ENCODE data around the gene GALR2. TPM values are rescaled to one million over a fixed set of nuclear protein-coding genes. Genes with fewer than 3 reads are reported as not detected.

The GALR2 gene
- total and polyA plus RNA-seq, 10 of the 15 experiments (the other 5 are each of a cell fraction or from before 2014, with no cell fraction given), result 0.06 to 1.2 (median 0.22) TPM; not detected in 5

GRCh38 chr17:76079956-76080767 lies 5.6 kb downstream of the GALR2 start:
- Histone ChIP-seq H3K27me3 (replicated peaks in 1 of 2; ENCODE audit: control insufficient read depth in 2 of 2, insufficient read depth in 2 of 2, low read length in 1 of 2) (peaks cover 7 to 21% of the 10 kb centered on the region in 2 experiments; a peak in 3 of 4 replicates), H3K27ac (ENCODE audit: control insufficient read depth, insufficient read depth) (no peak overlapping the region), H3K36me3 (ENCODE audit: control insufficient read depth in 2 of 2, insufficient read depth in 2 of 2, low read length in 1 of 2) (peaks cover 5 to 7% of the 10 kb centered on the region in 2 experiments; a peak in 3 of 4 replicates), H4K20me1 (ENCODE audit: control insufficient read depth, insufficient read depth) (no peaks in the 10 kb centered on the region), H2AFZ (ENCODE audit: control insufficient read depth, low read depth, low read length) (no peak overlapping the region), H3K4me1 (ENCODE audit: control insufficient read depth, insufficient read depth, low read length) (no peaks in the 10 kb centered on the region), H3K9me3 (replicated peaks; ENCODE audit: control insufficient read depth, insufficient read depth, low read length) (no peaks in the 10 kb centered on the region), H3K4me3 (no peak overlapping the region), H3K9ac (ENCODE audit: control insufficient read depth, insufficient read depth, low read length) (no peak overlapping the region), H3K79me2 (ENCODE audit: control insufficient read depth, insufficient read depth, low read length) (no peaks in the 10 kb centered on the region), H3K4me2 (ENCODE audit: control insufficient read depth, insufficient read depth) (no peak overlapping the region)
- ChIA-PET POLR2A (interaction anchor here (0.6 to 1.4 kb wide), 2 partner anchors 17 to 278 kb away, joined by 4 to 5 read pairs; no protein-coding TSS in a partner anchor), RAD21 (ENCODE audit: unreplicated experiment) (no interaction called here), SMC1A (ENCODE audit: uncharacterized antibody, unreplicated experiment) (no interaction called here), CTCF (interaction anchor here (0.6 to 1.1 kb wide), 2 partner anchors 40 to 66 kb away, joined by 3 read pairs; no protein-coding TSS in a partner anchor)
- in situ Hi-C loops (cut with MboI) (no loop called here), intact Hi-C loops (cut with micrococcal nuclease; ENCODE audit: unreplicated experiment) (no loop called here)
- DNase-seq (ENCODE audit: low read depth, low spot score) (no peak), ATAC-seq (peak; percentile 39), FAIRE-seq (no peak)
- BruUV-seq (replicated peaks), result no TSS peak
- whole genome bisulfite sequencing (ENCODE audit: insufficient coverage, insufficient replicate concordance, low lambda C conversion rate, missing lambda C conversion rate), result 9% methylated on average over 21 of the region's 23 CpGs
- TF ChIP-seq POLR2AphosphoS2 (IDR thresholded peaks at IDR 0.05; ENCODE audit: low read depth, low read length), result peak; percentile 42; the same call in 1 of the 2 replicates
- no peak for TF ChIP-seq BCL3 (IDR thresholded peaks at IDR 0.05; ENCODE audit: borderline replicate concordance, insufficient read depth, low read depth, low read length, poor library complexity, severe bottlenecking)
- TF ChIP-seq ASH2L (IDR thresholded peaks at IDR 0.05; ENCODE audit: borderline replicate concordance, low read depth), result no peak
- peak; percentile 66 for TF ChIP-seq POLR2A (IDR thresholded peaks at IDR 0.05; ENCODE audit: low read depth, low read length)

Data from GM12878 (cell line).